T-helper 17 cell (primary cell): Measurements from ENCODE around the gene FOXN4. TPM values are rescaled to one million over a fixed set of nuclear protein-coding genes. Genes with fewer than 3 reads are reported as not detected.

Experiments used
- ATAC-seq: fragments of 150-1000 bp; cut with Tn5 transposase; 2 replicates; pipeline ENCODE4 v1.10.0; 2021; ENCODE audit warnings: mild to moderate bottlenecking, moderate library complexity
- DNase-seq, 3 donors: peaks; one replicate each; pipeline versions ENCODE4 v3.0.0 to v3.0.0-alpha.2; 2020 to 2021
- H3K9me3 ChIP-seq: one replicate; pipeline ENCODE4 v1.7.0; 2013; ENCODE audit warnings: low read length, mild to moderate bottlenecking; ENCODE audit not compliant: control insufficient read depth, poor library complexity, severe bottlenecking
- H3K27ac Mint-ChIP-seq: one replicate; pipeline ENCODE4 v1.8.0; 2022; ENCODE audit warnings: mild to moderate bottlenecking, moderate library complexity, mixed read lengths
- H3K27me3 Mint-ChIP-seq: one replicate; pipeline ENCODE4 v1.8.0; 2022; ENCODE audit warnings: mixed read lengths
- H3K36me3 Mint-ChIP-seq: one replicate; pipeline ENCODE4 v1.8.0; 2022; ENCODE audit warnings: low read depth, mixed read lengths
- H3K4me1 Mint-ChIP-seq: one replicate; pipeline ENCODE4 v1.8.0; 2022; ENCODE audit warnings: mild to moderate bottlenecking, mixed read lengths
- H3K4me3 Mint-ChIP-seq: one replicate; pipeline ENCODE4 v1.8.0; 2022; ENCODE audit warnings: mild to moderate bottlenecking, moderate library complexity, mixed read lengths
- total RNA-seq, 4 donors: library from RNA in 2 of 4; stranded (reverse) in 2 of 4; gene quantifications; one replicate each; pipeline ENCODE4 v1.2.3 and lab custom pipeline; 2022 to 2026

The FOXN4 gene
- total RNA-seq, 2 donors from 2014 or later: not detected

DNA sequence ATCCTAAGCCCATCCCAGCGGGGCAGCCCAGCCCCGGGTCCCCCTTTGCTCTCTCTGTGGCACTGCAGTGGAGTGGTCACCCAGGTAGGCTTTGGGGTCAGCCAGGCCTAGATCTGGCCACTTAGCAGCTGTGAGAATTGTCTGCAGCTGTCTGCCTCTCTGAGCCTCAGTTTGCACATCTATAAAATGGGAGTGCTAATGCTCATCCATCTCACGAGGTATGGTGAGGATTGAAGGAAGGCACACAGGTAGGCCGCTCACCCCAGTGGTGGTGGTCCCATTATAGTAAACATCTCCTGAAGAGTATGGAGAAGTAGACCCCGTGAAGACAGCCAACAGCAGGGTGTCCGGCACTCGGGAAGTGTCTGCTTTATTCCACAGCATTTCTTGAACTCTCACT is 9.2 kb downstream of the FOXN4 start:
- H3K4me3 Mint-ChIP-seq: no peak overlapping the region
- no peak overlapping the region for H3K27ac Mint-ChIP-seq
- peaks cover 3% of the 10 kb centered on the region for H3K36me3 Mint-ChIP-seq
- no peak for ATAC-seq
- DNase-seq: no peak
- H3K27me3 Mint-ChIP-seq: peaks cover 58% of the 10 kb centered on the region
- H3K4me1 Mint-ChIP-seq: no peaks in the 10 kb centered on the region
- no peaks in the 10 kb centered on the region for H3K9me3 ChIP-seq

DNA sequence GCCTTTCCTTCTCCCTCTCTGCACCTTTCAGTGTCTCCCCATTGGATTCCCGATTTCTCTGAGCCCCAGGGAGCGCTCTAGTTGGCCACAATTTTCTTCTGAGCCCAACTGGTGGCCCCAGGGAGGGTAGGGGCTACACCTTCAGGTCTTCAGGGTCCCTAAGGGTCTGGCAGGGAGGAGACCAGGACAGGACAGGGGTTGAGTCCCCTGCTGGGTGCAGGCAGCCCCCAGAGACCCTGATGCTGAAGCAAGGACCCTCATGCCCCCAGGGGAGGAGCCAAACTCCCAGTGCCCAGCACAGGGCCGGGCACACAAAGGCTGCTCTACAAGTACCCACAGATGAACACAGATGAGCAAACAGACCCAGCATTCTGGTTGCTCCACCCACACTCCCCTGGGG is 12.7 kb downstream of the FOXN4 start:
- Mint-ChIP-seq H3K36me3 (peaks cover 3% of the 10 kb centered on the region), H3K27ac (no peak overlapping the region), H3K4me1 (no peaks in the 10 kb centered on the region), H3K27me3 (peaks cover 48% of the 10 kb centered on the region), H3K4me3 (no peak overlapping the region)
- ATAC-seq (no peak), DNase-seq (no peak)
- H3K9me3 ChIP-seq: no peaks in the 10 kb centered on the region

DNA sequence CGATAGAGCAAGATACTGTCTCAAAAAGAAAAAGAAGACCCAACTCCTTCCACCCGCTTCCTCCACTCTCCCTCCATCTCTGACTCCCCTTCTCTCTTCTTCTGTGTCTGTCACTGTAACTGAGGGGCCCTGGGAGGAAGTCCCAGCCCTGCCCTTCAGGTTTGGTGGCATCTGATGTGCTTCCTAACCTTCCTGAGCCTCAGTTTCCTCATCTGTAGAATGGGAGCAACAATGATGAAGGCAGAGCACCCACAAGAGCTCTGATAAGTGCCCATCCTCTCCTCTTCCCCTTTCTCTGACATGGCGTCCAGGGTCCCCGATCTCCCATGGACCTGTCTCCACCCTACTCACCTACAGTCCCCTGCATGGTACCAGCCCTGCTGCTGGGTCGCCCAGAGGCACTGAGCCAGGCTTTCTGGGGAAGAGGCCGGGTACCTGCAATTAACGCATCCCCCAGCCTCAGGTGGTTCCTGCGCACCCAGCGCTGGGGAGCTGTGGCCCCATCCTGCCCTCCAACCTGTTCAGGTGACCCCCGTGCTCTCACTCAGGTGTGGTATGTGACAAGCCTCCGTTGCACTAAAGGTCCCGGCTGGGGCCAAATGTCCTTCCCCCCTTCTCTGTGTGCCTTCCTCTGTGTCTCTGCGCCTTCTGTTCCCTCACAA is 13.2 kb downstream of the FOXN4 start:
- no peaks in the 10 kb centered on the region for H3K9me3 ChIP-seq
- Mint-ChIP-seq H3K4me1 (no peaks in the 10 kb centered on the region), H3K27me3 (peaks cover 45% of the 10 kb centered on the region), H3K4me3 (no peak overlapping the region), H3K27ac (no peak overlapping the region), H3K36me3 (peaks cover 2% of the 10 kb centered on the region)
- ATAC-seq (no peak), DNase-seq (no peak)

- H3K9me3 ChIP-seq: no peaks in the 10 kb centered on the region
- peaks cover 2% of the 10 kb centered on the region for H3K4me1 Mint-ChIP-seq
- peaks cover 2% of the 10 kb centered on the region for H3K36me3 Mint-ChIP-seq
- peaks cover 50% of the 10 kb centered on the region for H3K27me3 Mint-ChIP-seq
- ATAC-seq (no peak), DNase-seq (no peak)
- H3K4me3 Mint-ChIP-seq: no peak overlapping the region
- H3K27ac Mint-ChIP-seq: no peak overlapping the region
Measured at GRCh38 chr12:109294286-109294796, 14.7 kb downstream of the FOXN4 start.

DNA sequence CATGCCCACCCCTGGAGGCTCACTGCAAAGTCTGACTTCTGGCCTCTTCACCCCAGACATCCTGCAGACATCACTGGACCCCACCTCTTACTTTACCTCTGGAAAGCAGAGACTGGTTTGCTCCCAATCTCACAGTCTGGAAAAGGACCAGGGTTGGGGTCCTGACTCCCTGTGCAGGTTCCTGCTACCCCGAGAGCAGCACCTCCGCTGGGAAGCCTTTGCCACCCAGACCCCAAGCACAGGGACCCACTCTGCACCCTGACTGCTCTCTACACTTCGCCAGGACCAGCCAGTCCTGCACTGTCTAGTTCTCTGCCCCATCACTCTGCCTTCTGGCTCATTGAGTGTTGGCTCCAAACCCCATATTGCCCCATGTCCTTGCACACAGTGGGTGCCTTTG is 16.0 kb downstream of the FOXN4 start:
- Mint-ChIP-seq H3K4me3 (no peak overlapping the region), H3K36me3 (peaks cover 2% of the 10 kb centered on the region), H3K27me3 (peaks cover 50% of the 10 kb centered on the region), H3K27ac (no peak overlapping the region), H3K4me1 (peaks cover 4% of the 10 kb centered on the region)
- DNase-seq (no peak), ATAC-seq (no peak)
- H3K9me3 ChIP-seq: no peaks in the 10 kb centered on the region

GRCh38 chr12:109292342-109292711 is 16.8 kb downstream of the FOXN4 start:
- peaks cover 4% of the 10 kb centered on the region for H3K4me1 Mint-ChIP-seq
- DNase-seq: no peak
- no peak overlapping the region for H3K27ac Mint-ChIP-seq
- no peak for ATAC-seq
- no peak overlapping the region for H3K4me3 Mint-ChIP-seq
- no peaks in the 10 kb centered on the region for H3K9me3 ChIP-seq
- peaks cover 57% of the 10 kb centered on the region for H3K27me3 Mint-ChIP-seq
- H3K36me3 Mint-ChIP-seq: peaks cover 2% of the 10 kb centered on the region

DNA sequence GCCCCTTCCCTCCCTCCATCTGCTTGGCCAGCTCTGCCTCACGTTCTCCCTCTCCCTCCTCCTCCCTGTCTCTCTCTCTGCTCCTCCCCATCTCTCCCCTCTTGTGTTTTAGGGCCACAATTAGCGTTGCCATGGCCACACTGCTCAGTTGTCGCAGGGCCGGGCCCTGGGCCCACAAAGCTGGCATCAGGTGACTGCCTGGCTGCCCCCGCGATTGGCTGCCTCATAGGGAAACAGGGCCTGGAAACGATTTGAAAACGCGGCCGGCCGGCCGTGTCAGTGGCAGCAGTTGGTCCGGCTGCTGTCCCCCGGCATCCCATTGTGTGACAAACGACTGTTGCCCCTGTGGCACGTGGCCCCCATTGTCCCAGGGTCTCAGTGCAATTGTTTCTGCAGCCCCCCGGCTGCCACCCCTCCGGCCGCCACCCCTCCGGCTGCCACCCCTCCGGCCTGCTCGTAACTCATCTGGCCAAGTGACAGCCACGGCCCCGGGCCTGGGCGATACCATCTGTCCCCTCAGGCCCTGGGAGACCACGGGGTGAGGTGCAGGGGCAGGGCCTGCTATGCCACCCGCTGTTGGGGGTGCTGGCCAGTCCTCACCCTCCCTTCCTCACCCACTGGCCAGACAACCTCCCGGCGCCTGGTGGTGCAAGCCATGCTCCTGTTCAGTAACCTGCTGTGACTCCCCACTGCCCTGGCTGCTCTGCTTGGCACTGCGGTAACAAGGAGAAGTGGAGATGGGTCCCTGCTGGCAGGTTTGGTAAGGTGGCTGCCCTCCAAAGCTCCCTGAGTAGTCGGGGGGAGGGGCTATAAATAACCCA is 17.4 kb downstream of the FOXN4 start:
- H3K27me3 Mint-ChIP-seq: peaks cover 62% of the 10 kb centered on the region
- no peaks in the 10 kb centered on the region for H3K9me3 ChIP-seq
- DNase-seq: no peak
- no peak overlapping the region for H3K27ac Mint-ChIP-seq
- H3K4me3 Mint-ChIP-seq: no peak overlapping the region
- peaks cover 2% of the 10 kb centered on the region for H3K36me3 Mint-ChIP-seq
- ATAC-seq: no peak
- H3K4me1 Mint-ChIP-seq: peaks cover 4% of the 10 kb centered on the region

DNA sequence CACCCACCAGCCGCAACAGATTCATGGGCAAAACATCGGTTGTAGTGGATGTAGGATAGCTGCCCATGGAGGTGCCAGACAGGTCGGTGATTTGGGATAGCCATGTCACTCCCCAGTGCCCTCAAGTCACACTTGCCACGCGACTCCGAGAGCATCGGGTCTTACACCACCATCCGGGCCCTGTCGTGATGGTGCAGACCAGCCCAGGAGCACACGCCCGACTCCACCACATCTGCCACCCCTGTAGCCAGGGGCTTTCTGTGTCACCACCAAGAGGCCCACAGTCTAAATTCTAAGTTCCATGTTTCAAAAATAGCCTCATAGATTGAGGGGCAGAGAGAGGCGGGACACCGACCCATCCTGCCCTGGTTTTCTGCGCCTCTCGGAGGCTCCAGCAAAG is 18.0 kb downstream of the FOXN4 start:
- no peak overlapping the region for H3K4me3 Mint-ChIP-seq
- peaks cover 4% of the 10 kb centered on the region for H3K4me1 Mint-ChIP-seq
- ATAC-seq (no peak), DNase-seq (no peak)
- peaks cover 60% of the 10 kb centered on the region for H3K27me3 Mint-ChIP-seq
- H3K27ac Mint-ChIP-seq: no peak overlapping the region
- H3K9me3 ChIP-seq: no peaks in the 10 kb centered on the region
- H3K36me3 Mint-ChIP-seq: no peaks in the 10 kb centered on the region

GRCh38 chr12:109290061-109290460 is 19.0 kb downstream of the FOXN4 start:
- Mint-ChIP-seq H3K4me3 (no peak overlapping the region), H3K36me3 (no peaks in the 10 kb centered on the region), H3K4me1 (peaks cover 4% of the 10 kb centered on the region), H3K27ac (no peak overlapping the region), H3K27me3 (peaks cover 53% of the 10 kb centered on the region)
- no peaks in the 10 kb centered on the region for H3K9me3 ChIP-seq
- DNase-seq (no peak), ATAC-seq (no peak)

- Mint-ChIP-seq H3K27me3 (peaks cover 48% of the 10 kb centered on the region), H3K4me1 (peaks cover 4% of the 10 kb centered on the region), H3K4me3 (no peak overlapping the region), H3K36me3 (no peaks in the 10 kb centered on the region), H3K27ac (no peak overlapping the region)
- no peak for ATAC-seq
- DNase-seq: no peak
- no peaks in the 10 kb centered on the region for H3K9me3 ChIP-seq
Measured at GRCh38 chr12:109289551-109289950, 19.5 kb downstream of the FOXN4 start.

DNA sequence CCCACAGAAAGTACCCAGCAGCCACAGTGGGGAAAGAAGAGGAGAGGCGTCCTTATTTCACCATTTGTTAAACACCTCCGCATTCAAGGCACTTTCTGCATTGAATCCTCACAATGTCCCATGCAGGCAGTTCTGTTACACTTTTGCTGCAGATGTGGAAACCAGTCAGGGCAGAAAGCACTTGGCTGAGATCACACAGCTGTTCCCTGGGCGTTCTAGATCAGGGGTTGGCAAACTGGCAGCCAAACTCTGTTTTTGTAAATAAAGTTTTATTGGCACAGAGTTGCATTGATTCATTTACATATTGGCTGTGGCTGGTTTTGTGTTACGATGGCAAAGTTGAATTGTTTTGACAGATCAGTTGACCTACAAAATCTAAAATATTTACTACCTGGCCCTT is 20.1 kb downstream of the FOXN4 start:
- ATAC-seq (no peak), DNase-seq (no peak)
- no peaks in the 10 kb centered on the region for H3K9me3 ChIP-seq
- Mint-ChIP-seq H3K27me3 (peaks cover 44% of the 10 kb centered on the region), H3K4me1 (peaks cover 4% of the 10 kb centered on the region), H3K4me3 (no peak overlapping the region), H3K27ac (no peak overlapping the region), H3K36me3 (no peaks in the 10 kb centered on the region)

DNA sequence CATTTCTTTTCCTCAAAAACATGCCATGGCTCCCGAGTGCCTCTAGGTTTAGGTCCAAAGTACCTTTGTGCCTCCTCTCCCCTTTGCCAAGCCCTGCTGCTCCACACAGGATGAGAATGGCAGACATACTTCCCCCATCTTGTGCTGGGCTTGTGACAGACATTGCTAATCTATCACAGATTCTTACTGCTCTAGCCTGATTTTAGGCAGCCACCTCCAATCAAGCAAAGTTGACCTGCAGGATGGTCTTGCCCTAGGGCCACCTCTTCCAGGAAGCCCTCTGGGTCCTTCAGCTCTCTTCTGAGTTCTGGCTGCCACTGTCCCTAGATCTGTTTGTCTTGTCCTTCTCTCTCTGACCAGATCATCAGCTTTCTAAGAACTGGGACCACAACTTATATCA is 20.5 kb downstream of the FOXN4 start:
- Mint-ChIP-seq H3K27me3 (peaks cover 40% of the 10 kb centered on the region), H3K27ac (no peak overlapping the region), H3K4me1 (peaks cover 4% of the 10 kb centered on the region), H3K4me3 (no peak overlapping the region), H3K36me3 (no peaks in the 10 kb centered on the region)
- no peaks in the 10 kb centered on the region for H3K9me3 ChIP-seq
- DNase-seq (no peak), ATAC-seq (no peak)

GRCh38 chr12:109287811-109288469 is 21.1 kb downstream of the FOXN4 start:
- no peaks in the 10 kb centered on the region for H3K9me3 ChIP-seq
- ATAC-seq (no peak), DNase-seq (no peak)
- H3K36me3 Mint-ChIP-seq: no peaks in the 10 kb centered on the region
- peaks cover 34% of the 10 kb centered on the region for H3K27me3 Mint-ChIP-seq
- peaks cover 4% of the 10 kb centered on the region for H3K4me1 Mint-ChIP-seq
- H3K4me3 Mint-ChIP-seq: no peak overlapping the region
- no peak overlapping the region for H3K27ac Mint-ChIP-seq
